AG10803 (cell line): ENCODE measurements around the gene RIPOR3.

Experiments used
- DNase-seq: peaks from one replicate; pipeline ENCODE4 v3.0.0; 2010; ENCODE audit warnings: low read depth
- H3K4me3 ChIP-seq: 2 replicates; pipeline ENCODE4 v1.5.1; 2011; ENCODE audit warnings: mild to moderate bottlenecking, low read length, control low read depth
- TF ChIP-seq, protein P1 (sequence below): conservative IDR thresholded peaks from 2 replicates; pipeline ENCODE4 v1.5.1; 2011; ENCODE audit warnings: mild to moderate bottlenecking, low read length, control low read depth, inconsistent platforms

RIPOR3 gene

DNA sequence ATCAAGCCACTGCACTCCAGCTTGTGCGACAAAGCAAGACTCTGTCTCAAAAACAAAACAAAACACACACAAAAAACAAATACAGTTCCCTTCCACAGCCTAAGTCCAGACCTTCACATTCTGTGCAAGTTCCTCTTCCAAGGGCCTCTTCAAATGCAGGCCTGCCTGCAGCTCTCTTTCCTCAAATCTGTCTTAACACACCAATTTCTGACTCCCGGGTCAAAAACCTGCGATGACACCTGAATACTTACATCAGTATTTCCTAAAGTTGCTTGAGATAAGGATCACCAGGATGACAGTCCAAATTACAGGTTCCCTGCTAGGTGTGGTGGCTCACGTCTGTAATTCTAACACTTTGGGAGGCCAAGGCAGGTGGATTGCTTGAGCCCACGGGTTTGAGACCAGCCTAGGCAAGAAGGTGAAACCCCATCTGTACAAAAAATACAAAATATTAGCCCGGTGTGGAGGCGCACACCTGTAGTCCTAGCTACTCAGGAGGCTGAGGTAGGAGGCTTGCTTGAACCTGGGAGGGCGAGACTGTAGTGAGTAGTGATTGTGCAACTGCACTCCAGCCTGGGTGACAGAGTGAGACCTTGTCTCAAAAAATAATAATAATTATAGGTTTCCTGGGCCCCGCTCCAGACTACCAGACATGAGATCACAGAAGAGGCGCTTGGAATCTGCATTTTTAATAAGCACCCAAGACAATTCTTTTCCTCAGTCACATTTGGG, 31.2 kb upstream of the RIPOR3 start:
- DNase-seq: no peak
- no peak overlapping the region for H3K4me3 ChIP-seq
- TF ChIP-seq, protein P1, sequence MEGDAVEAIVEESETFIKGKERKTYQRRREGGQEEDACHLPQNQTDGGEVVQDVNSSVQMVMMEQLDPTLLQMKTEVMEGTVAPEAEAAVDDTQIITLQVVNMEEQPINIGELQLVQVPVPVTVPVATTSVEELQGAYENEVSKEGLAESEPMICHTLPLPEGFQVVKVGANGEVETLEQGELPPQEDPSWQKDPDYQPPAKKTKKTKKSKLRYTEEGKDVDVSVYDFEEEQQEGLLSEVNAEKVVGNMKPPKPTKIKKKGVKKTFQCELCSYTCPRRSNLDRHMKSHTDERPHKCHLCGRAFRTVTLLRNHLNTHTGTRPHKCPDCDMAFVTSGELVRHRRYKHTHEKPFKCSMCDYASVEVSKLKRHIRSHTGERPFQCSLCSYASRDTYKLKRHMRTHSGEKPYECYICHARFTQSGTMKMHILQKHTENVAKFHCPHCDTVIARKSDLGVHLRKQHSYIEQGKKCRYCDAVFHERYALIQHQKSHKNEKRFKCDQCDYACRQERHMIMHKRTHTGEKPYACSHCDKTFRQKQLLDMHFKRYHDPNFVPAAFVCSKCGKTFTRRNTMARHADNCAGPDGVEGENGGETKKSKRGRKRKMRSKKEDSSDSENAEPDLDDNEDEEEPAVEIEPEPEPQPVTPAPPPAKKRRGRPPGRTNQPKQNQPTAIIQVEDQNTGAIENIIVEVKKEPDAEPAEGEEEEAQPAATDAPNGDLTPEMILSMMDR: no peak

DNA sequence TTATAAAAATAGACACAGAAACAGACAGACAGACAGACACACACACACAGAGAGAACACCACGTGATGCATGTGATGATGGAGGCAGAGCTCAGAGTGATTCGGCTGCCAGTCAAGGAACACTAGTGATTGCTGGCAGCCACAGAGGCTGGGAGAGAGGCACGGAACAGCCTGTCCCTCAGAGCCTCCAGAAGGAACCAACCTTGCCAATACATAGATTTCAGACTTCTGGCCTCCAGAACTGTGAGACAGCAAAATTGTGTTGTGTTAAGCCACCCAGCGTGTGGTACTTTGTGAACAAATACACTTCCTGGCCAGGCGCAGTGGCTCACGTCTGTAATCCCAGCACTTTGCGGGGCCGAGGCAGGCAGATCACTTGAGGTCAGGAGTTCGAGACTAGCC, 30.5 kb upstream of the RIPOR3 start:
- H3K4me3 ChIP-seq: no peak overlapping the region
- TF ChIP-seq, protein P1: no peak
- peak; percentile 10 for DNase-seq

DNA sequence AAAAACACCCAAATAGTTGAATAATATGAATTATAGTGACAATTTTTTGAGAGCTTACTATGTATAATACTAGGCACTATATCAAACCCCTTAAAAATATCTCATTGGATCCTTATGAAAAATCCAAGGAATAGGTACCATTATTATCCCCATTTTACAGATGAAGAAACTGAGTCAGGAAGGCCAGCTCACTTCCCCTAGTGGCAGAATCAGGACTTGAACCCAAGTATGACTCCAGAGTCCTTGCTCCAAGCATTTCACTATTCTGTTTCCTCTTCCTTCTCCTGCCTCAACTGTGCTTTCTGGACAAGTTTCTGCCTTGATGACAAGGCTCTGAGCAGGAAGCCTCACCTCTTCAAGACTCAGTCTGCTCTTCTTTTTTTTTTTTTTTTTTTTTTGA, 29.2 kb upstream of the RIPOR3 start:
- no peak overlapping the region for H3K4me3 ChIP-seq
- DNase-seq: no peak
- TF ChIP-seq, protein P1: no peak

DNA sequence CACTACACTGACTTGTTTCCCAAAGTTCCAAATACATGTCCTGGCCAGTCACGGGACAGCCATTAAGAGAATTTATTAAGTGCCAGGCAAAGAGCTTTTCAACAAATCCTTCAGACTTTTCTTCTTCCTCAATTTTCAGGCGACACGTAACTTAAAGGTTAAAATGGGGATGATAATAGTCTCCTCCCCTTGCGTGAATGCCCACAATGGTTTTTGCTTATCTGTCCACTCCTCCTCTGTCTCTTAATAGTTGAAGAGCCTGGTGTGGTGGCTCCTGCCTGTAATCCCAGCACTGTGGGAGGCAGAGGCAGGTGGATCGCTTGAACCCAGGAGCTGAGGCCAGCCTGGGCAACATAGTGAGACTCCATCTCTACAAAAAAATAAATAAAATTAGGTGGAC, 28.7 kb upstream of the RIPOR3 start:
- TF ChIP-seq, protein P1: no peak
- no peak overlapping the region for H3K4me3 ChIP-seq
- DNase-seq: no peak

DNA sequence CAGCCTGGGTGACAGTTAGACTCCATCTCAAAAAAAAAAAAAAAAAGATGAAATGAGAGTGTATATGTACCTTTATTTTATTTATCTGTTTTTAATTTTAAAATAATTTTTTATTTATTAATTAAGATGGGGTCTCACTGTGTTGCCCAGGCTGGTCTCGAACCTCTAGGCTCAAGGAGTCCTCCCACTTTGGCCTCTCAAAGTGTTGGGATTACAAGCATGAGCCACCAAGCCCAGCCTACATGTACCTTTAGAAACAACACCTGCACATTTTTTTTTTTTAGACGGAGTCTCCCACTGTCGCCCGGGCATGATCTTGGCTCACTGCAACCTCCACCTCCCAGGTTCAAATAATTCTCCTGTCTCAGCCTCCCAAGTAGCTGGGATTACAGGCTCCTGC, 28.0 kb upstream of the RIPOR3 start:
- no peak overlapping the region for H3K4me3 ChIP-seq
- TF ChIP-seq, protein P1: no peak
- no peak for DNase-seq

DNA sequence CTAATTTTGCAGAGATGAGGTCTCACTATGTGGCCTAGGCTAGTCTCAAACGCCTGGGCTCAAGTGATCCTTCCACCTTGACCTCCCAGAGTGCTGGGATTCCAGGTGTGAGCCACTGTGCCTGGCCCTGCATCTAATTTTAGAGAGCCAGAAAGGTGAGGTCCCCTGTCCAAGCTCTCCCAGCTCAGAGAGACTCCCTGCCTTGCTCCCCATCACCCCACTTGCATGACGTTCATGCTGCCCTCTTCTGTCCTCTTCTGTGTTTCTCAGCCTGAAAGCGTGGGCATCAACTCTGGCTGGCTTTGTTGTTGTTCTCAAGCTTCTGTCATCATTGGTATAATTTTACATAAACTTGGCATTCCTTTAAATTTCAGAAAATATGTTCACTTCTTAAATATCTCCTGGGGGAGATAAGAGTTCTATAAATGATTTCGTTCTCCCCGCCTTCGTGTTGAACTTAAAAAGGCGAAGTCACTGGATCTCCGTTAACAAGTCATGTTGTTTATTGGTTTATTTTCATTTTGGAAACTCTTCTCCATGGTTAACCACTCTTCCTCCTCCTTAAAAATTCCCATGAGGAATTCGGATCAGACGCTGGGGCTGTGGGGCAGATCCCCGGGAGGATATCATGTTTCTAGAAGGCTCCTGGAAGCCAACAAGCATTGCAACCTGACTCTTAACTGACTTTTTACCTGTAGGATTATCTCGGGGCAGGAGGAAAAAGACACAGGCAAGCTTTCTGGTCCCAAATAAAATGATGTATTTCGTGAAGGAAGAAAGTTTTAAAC, 26.8 kb upstream of the RIPOR3 start:
- no peak overlapping the region for H3K4me3 ChIP-seq
- DNase-seq: no peak
- TF ChIP-seq, protein P1: no peak

DNA sequence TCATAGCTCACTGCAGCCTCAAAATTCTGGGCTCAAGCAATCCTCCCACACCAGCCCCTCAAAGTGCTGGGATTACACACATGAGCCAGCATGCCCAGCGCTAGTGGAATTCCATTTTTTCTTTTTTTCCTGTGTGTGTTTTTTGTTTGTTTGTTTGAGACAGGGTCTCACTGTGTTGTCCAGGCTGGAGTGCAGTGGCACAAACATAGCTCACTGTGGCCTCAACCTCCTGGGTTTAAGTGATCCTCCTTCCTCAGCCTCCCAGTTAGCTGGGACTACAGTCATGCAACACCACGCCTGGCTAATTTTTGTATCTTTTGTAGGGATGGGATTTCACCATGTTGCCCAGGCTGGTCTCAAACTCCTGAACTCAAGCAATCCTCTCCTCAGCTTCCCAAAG, 26.0 kb upstream of the RIPOR3 start:
- DNase-seq: no peak
- no peak overlapping the region for H3K4me3 ChIP-seq
- TF ChIP-seq, protein P1: no peak
